ENCODE results near the gene DPH2.

Gene DPH2

GRCh38 chr1:43985984-43986595 is 16.3 kb downstream of the DPH2 start:
- DNase-seq: no peak

- DNase-seq: no peak
These were observed 16.9 kb downstream of the DPH2 start for GRCh38 chr1:43986712-43987111.

GRCh38 chr1:43987159-43987902 is 17.5 kb downstream of the DPH2 start:
- DNase-seq: no peak

GRCh38 chr1:43990271-43991199 is 20.7 kb downstream of the DPH2 start:
- no peak for DNase-seq

GRCh38 chr1:43991200-43991475 is 21.3 kb downstream of the DPH2 start:
- DNase-seq: no peak

GRCh38 chr1:43991476-43992231 is 21.8 kb downstream of the DPH2 start, which contains the start of gene CCDC24:
CCDC24 (plus strand) TSS chr1:43991599; CDS start chr1:43991879, 280 bp downstream.
- DNase-seq: peak; percentile 82

GRCh38 chr1:43992232-43992995 is 22.6 kb downstream of the DPH2 start:
- DNase-seq: no peak

- no peak for DNase-seq
These were observed 23.6 kb downstream of the DPH2 start for GRCh38 chr1:43993206-43993914.

GRCh38 chr1:43994071-43994470 is 24.3 kb downstream of the DPH2 start:
- no peak for DNase-seq

GRCh38 chr1:43994794-43995790 is 25.3 kb downstream of the DPH2 start:
- peak; percentile 16 for DNase-seq

- no peak for DNase-seq
These were observed 26.3 kb downstream of the DPH2 start for GRCh38 chr1:43995984-43996732.

- no peak for DNase-seq
These were observed 26.9 kb downstream of the DPH2 start for GRCh38 chr1:43996733-43997115.

GRCh38 chr1:43997295-43997999 is 27.6 kb downstream of the DPH2 start:
- peak; percentile 91 for DNase-seq

- DNase-seq: no peak
These were observed 28.2 kb downstream of the DPH2 start for GRCh38 chr1:43998000-43998378.

- DNase-seq: no peak
These were observed 29.6 kb downstream of the DPH2 start for GRCh38 chr1:43999455-43999854.

- no peak for DNase-seq
These were observed 30.4 kb downstream of the DPH2 start for GRCh38 chr1:44000122-44000665.

GRCh38 chr1:44002165-44002564 is 32.4 kb downstream of the DPH2 start:
- no peak for DNase-seq

GRCh38 chr1:44002606-44003157 is 32.9 kb downstream of the DPH2 start:
- no peak for DNase-seq
